Type B pancreatic cell (in vitro differentiated cells): ENCODE results near the gene NCF2. TPM values are rescaled to one million over a fixed set of nuclear protein-coding genes. Genes with fewer than 3 reads are reported as not detected.

Experiments
- DNase-seq: peaks from one replicate; pipeline ENCODE4 v3.0.0; 2021; ENCODE audit warnings: mixed read lengths; ENCODE audit not compliant: unreplicated experiment; ENCODE audit errors: extremely low spot score
- H3K27ac Mint-ChIP-seq: 2 replicates; pipeline ENCODE4 v1.8.0; 2021; ENCODE audit warnings: mild to moderate bottlenecking, mixed read lengths
- H3K27me3 Mint-ChIP-seq: 2 replicates; pipeline ENCODE4 v1.8.0; 2021; ENCODE audit warnings: mixed read lengths
- H3K36me3 Mint-ChIP-seq: 2 replicates; pipeline ENCODE4 v1.8.0; 2021; ENCODE audit warnings: mixed read lengths
- H3K4me1 Mint-ChIP-seq: one replicate; pipeline ENCODE4 v1.8.0; 2021; ENCODE audit warnings: mixed read lengths; ENCODE audit not compliant: unreplicated experiment
- H3K4me3 Mint-ChIP-seq: 2 replicates; pipeline ENCODE4 v1.8.0; 2021; ENCODE audit warnings: mild to moderate bottlenecking, mixed read lengths
- H3K9me3 Mint-ChIP-seq: 2 replicates; pipeline ENCODE4 v1.8.0; 2021; ENCODE audit warnings: mixed read lengths
- CTCF ChIP-seq: fragments of 200-600 bp; sonication (generic); conservative IDR thresholded peaks from 2 replicates; pipeline ENCODE4 v1.5.0; 2021; ENCODE audit warnings: antibody characterized with exemption, mild to moderate bottlenecking
- total RNA-seq: library from RNA; stranded (reverse); gene quantifications from 2 replicates; pipeline ENCODE4 v1.2.1, GENCODE V29; 2021; ENCODE audit warnings: low replicate concordance

NCF2 gene
- total RNA-seq, 1 donor from 2014 or later = 0.68 TPM

GRCh38 chr1:183588827-183589226 lies 1.4 kb downstream of the NCF2 start:
- no peaks in the 10 kb centered on the region for H3K27me3 Mint-ChIP-seq
- H3K27ac Mint-ChIP-seq = no peak overlapping the region
- no peaks in the 10 kb centered on the region for H3K36me3 Mint-ChIP-seq

DNA sequence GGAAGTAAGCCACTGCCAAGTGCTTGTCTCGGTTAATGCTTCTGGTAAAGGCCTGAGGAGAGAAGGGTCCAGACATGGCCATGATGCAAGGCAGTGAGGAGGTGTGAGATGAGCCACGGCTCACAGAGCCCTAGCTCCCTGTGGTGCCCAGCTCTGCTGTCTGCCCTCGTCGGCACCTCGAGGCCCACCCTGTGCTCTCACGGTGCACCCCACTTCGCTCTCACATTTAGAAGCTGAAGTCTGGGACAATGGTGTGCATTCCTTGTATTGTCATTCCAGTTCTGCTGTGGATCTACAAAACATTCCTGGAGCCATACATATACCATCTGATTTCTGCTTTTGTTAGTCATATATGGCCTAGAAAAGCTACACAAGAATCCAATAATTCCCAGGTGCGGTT lies 3.3 kb downstream of the NCF2 start:
- TF ChIP-seq CTCF = no peak
- Mint-ChIP-seq H3K27ac (no peak overlapping the region), H3K4me1 (peaks cover 3% of the 10 kb centered on the region), H3K4me3 (no peak overlapping the region), H3K9me3 (no peaks in the 10 kb centered on the region), H3K27me3 (no peaks in the 10 kb centered on the region), H3K36me3 (no peaks in the 10 kb centered on the region)
- DNase-seq = no peak

More at GRCh38 chr1:183588827-183589226, 1.4 kb downstream of the NCF2 start:
- peaks cover 13% of the 10 kb centered on the region for H3K4me1 Mint-ChIP-seq
- TF ChIP-seq CTCF = no peak
- DNase-seq = no peak
- no peak overlapping the region for H3K4me3 Mint-ChIP-seq
- no peaks in the 10 kb centered on the region for H3K9me3 Mint-ChIP-seq

DNA sequence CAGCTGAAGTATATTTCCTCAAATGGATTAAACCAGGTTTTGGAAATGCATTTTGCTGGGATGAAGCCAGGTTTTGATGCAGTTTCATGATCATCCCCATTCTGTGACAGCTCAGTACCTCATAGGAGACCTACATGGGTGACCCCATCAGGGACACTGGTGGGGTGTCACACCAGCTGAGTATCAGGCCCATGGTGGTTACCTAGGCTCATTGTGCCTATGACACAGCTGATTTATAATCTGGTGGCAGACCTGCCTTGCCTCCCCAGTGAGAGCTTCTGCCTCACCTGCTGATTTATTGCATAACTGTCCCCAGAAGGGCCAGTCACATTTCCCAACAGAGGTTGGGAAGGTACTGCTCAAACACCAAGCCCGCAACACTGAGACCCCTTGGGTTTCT lies 3.8 kb downstream of the NCF2 start:
- no peak for TF ChIP-seq CTCF
- H3K27ac Mint-ChIP-seq = no peak overlapping the region
- H3K4me3 Mint-ChIP-seq = no peak overlapping the region
- H3K4me1 Mint-ChIP-seq = peaks cover 3% of the 10 kb centered on the region
- no peaks in the 10 kb centered on the region for H3K9me3 Mint-ChIP-seq
- DNase-seq = no peak
- H3K36me3 Mint-ChIP-seq = no peaks in the 10 kb centered on the region
- H3K27me3 Mint-ChIP-seq = no peaks in the 10 kb centered on the region

- no peaks in the 10 kb centered on the region for H3K27me3 Mint-ChIP-seq
- no peak for TF ChIP-seq CTCF
- no peak for DNase-seq
- H3K9me3 Mint-ChIP-seq = no peaks in the 10 kb centered on the region
- H3K4me3 Mint-ChIP-seq = no peak overlapping the region
- no peaks in the 10 kb centered on the region for H3K36me3 Mint-ChIP-seq
- H3K4me1 Mint-ChIP-seq = peaks cover 3% of the 10 kb centered on the region
- no peak overlapping the region for H3K27ac Mint-ChIP-seq
Measured at GRCh38 chr1:183585038-183585437, 5.2 kb downstream of the NCF2 start.

DNA sequence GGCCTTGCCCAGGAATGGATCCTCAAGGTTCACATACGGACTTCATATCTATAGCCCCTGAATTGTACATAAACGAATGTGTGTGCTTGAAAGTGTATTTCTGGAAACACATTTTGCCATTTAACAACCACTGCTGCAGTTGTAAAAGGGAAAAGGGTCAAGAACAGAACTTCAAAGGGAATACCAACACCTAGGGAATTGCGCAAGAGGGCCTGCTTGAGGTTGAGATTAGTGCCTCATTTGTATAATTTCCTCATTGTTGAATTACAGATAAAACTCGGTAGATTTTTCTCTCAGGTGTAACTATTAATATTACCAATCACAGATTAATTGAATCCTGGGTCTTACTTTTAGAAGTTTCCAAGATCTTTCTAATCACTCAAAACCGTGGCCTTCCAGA lies 6.1 kb downstream of the NCF2 start:
- TF ChIP-seq CTCF = no peak
- DNase-seq = no peak
- Mint-ChIP-seq H3K27ac (no peak overlapping the region), H3K36me3 (no peaks in the 10 kb centered on the region), H3K9me3 (no peaks in the 10 kb centered on the region), H3K27me3 (no peaks in the 10 kb centered on the region), H3K4me3 (no peak overlapping the region), H3K4me1 (peaks cover 3% of the 10 kb centered on the region)

- Mint-ChIP-seq H3K4me3 (no peak overlapping the region), H3K4me1 (no peaks in the 10 kb centered on the region), H3K27me3 (no peaks in the 10 kb centered on the region), H3K27ac (no peak overlapping the region), H3K36me3 (no peaks in the 10 kb centered on the region), H3K9me3 (no peaks in the 10 kb centered on the region)
- TF ChIP-seq CTCF = no peak
- DNase-seq = no peak
Measured at GRCh38 chr1:183583466-183583865, 6.8 kb downstream of the NCF2 start.
